Left lung (tissue), 10 donors: ENCODE data around the gene DCAF8. TPM values are rescaled to one million over a fixed set of nuclear protein-coding genes. Genes with fewer than 3 reads are reported as not detected.

Experiments
- ATAC-seq: fragments of 200-7000 bp; cut with Tn5 transposase; one replicate; pipeline ENCODE4 v1.9.1; 2020; ENCODE audit warnings: moderate library complexity
- DNase-seq, 4 donors: peaks; one replicate each; pipeline ENCODE4 v3.0.0-alpha.2; 2013 to 2020
- H3K27ac ChIP-seq, 2 donors: fragments of 200-600 bp; sonication (generic) in 1 of 2; one replicate each; pipeline versions ENCODE4 v1.5.0 to v1.8.0; 2020 to 2021
- H3K27me3 ChIP-seq, 2 donors: fragments of 200-600 bp; sonication (generic) in 1 of 2; one replicate each; pipeline versions ENCODE4 v1.5.0 to v1.8.0; 2020 to 2021
- H3K36me3 ChIP-seq, 2 donors: fragments of 200-600 bp; sonication (generic) in 1 of 2; one replicate each; pipeline versions ENCODE4 v1.5.0 to v1.8.0; 2020 to 2021
- H3K4me1 ChIP-seq, 2 donors: fragments of 200-600 bp; one replicate each; pipeline ENCODE4 v1.8.0; 2021
- H3K4me3 ChIP-seq, 2 donors: fragments of 200-600 bp; sonication (generic) in 1 of 2; one replicate each; pipeline versions ENCODE4 v1.5.0 to v1.8.0; 2020 to 2021; ENCODE audit warnings: mild to moderate bottlenecking in 1 of 2
- H3K9me3 ChIP-seq, 2 donors: fragments of 200-600 bp; sonication (generic) in 1 of 2; one replicate each; pipeline versions ENCODE4 v1.5.0 to v1.8.0; 2020 to 2021
- CTCF ChIP-seq, 2 donors: fragments of 200-600 bp; sonication (generic) in 1 of 2; IDR thresholded peaks; one replicate each; pipeline versions ENCODE4 v1.5.0 to v1.8.0; 2021; ENCODE audit warnings: antibody characterized with exemption in 2 of 2
- intact Hi-C, 2 donors: fragments of 100-400 bp; cut with DNase I; formaldehyde crosslinking; loops; one replicate each; pipeline versions ENCODE4 v1.11.2 to v1.14.2; 2022
- polyA plus RNA-seq, 6 donors: library from polyadenylated mRNA; unstranded; fragments of 120-200 nt; gene quantifications; one replicate each; pipeline ENCODE4 v1.2.1, GENCODE V29; 2013; ENCODE audit not compliant: insufficient read length in 6 of 6
- total RNA-seq, 2 donors: library from RNA; stranded (reverse); fragmentation: NEBNext Ultra II Directional; extraction: Animal tissue kit (Norgen Biotek cat#: 25700); gene quantifications; one replicate each; pipeline ENCODE4 v1.2.1, GENCODE V29; 2021
- donor health status: DM: no; HTN: yes; CAD: no.
- donor health status: DM: no; HTN: no; CAD: no.

Gene DCAF8
- total and polyA plus RNA-seq, 8 donors: 93.9 to 235 (median 200) TPM

DNA sequence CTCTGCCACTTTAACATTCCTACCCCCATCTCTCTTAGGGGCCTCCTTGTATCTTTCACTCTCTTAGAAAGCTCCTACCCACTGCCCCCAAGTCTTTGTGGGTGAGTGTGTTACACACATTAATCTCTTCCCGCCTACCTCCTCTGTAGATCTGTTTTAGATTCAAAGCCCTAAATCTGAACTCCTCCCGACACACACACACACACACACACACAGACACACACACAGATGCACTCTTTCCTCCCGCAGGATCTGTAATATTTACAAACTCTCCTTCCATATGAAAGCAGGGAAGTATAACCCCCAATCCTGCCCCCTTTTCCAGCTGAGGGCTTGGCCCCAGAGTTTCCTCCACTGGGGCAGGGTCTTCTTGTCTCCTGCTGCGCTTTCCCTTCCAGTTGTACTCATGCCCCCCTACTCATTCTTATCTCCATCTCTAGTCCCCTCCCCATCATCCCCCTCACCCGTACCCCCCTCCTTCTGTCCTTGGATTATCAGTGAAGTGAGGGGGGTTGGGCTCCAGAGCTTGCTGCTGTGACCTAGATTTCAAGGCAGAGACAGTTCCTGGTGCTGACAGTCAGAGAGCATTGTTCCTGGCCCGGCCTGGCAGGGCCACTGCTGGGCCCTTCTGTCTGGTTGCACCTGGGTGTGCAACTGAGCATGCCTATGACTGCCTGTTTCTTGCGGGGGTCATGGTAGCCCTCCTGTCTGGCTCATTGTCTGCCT is 52.9 kb downstream of the DCAF8 start:
- intact Hi-C loops: no loop called here
- DNase-seq (no peak), ATAC-seq (no peak)
- Histone ChIP-seq H3K27me3 (no peaks in the 10 kb centered on the region), H3K27ac (peak overlapping the region in 1 of 2 donors; percentile 88), H3K9me3 (no peaks in the 10 kb centered on the region), H3K36me3 (peaks cover 2 to 62% of the 10 kb centered on the region in 2 donors), H3K4me3 (no peak overlapping the region), H3K4me1 (peaks cover 27 to 53% of the 10 kb centered on the region in 2 donors)
- TF ChIP-seq CTCF (IDR thresholded peaks at IDR 0.05): no peak

- peaks cover 28 to 60% of the 10 kb centered on the region in 2 donors for H3K4me1 ChIP-seq
- DNase-seq (no peak), ATAC-seq (no peak)
- intact Hi-C loops: no loop called here
- H3K9me3 ChIP-seq: no peaks in the 10 kb centered on the region
- no peak for TF ChIP-seq CTCF (IDR thresholded peaks at IDR 0.05)
- no peak overlapping the region for H3K4me3 ChIP-seq
- H3K27ac ChIP-seq: peak overlapping the region; percentile 20 to 88
- peaks cover 2 to 55% of the 10 kb centered on the region in 2 donors for H3K36me3 ChIP-seq
- no peaks in the 10 kb centered on the region for H3K27me3 ChIP-seq
Observed at GRCh38 chr1:160208557-160209320, 53.6 kb downstream of the DCAF8 start.

GRCh38 chr1:160207771-160208556 is 54.4 kb downstream of the DCAF8 start:
- intact Hi-C loops: no loop called here
- H3K27me3 ChIP-seq: no peaks in the 10 kb centered on the region
- peak overlapping the region; percentile 20 to 88 for H3K27ac ChIP-seq
- H3K4me1 ChIP-seq: peaks cover 28 to 60% of the 10 kb centered on the region in 2 donors
- DNase-seq (no peak), ATAC-seq (no peak)
- H3K36me3 ChIP-seq: peaks cover 2 to 47% of the 10 kb centered on the region in 2 donors
- TF ChIP-seq CTCF (IDR thresholded peaks at IDR 0.05): no peak
- H3K4me3 ChIP-seq: no peak overlapping the region
- no peaks in the 10 kb centered on the region for H3K9me3 ChIP-seq

DNA sequence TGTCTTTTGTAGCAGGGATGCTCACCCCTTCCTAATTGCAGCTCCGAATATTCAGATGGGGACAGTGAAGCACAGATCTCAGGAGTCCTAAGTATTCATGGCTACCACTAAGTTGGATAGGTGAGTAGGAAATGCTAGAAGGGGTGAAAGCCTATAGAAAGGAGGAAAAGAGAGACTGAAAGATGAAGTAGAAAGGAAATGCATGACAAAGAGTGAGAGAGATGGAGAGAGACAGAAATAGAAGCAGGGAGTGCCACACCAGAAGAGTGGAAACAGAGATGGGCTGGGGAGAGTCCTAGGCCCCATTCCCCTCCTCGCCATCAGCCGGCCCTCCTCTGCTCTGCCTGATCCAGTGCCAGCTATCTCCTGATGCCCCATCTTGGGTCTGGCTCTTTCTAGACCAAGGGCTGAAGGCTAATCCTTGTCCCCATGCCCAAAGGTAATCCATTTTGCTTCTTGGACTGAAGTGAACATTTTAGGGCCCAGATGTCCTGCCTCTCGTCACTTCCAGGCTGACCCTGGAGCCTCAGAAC is 55.2 kb downstream of the DCAF8 start:
- no peak for TF ChIP-seq CTCF (IDR thresholded peaks at IDR 0.05)
- Histone ChIP-seq H3K4me1 (peaks cover 28 to 60% of the 10 kb centered on the region in 2 donors), H3K27me3 (no peaks in the 10 kb centered on the region), H3K27ac (peak overlapping the region in 1 of 2 donors; percentile 88), H3K36me3 (peaks cover 2 to 39% of the 10 kb centered on the region in 2 donors), H3K9me3 (no peaks in the 10 kb centered on the region), H3K4me3 (peak overlapping the region in 1 of 2 donors; percentile 93)
- ATAC-seq (no peak), DNase-seq (no peak)
- intact Hi-C loops: no loop called here
